ENCODE data around the gene FN1.

Gene FN1

GRCh38 chr2:215382011-215382410, 53.9 kb downstream of the FN1 start:
- no peak for DNase-seq

GRCh38 chr2:215380699-215381098, 55.2 kb downstream of the FN1 start:
- no peak for DNase-seq

- DNase-seq: no peak
Measured at GRCh38 chr2:215379948-215380347, 55.9 kb downstream of the FN1 start.

- DNase-seq: no peak
Measured at GRCh38 chr2:215379039-215379438, 56.8 kb downstream of the FN1 start.

- DNase-seq: no peak
Measured at GRCh38 chr2:215378045-215378444, 57.8 kb downstream of the FN1 start.

GRCh38 chr2:215377283-215377682, 58.6 kb downstream of the FN1 start:
- no peak for DNase-seq

- no peak for DNase-seq
Measured at GRCh38 chr2:215376103-215376780, 59.6 kb downstream of the FN1 start.

- no peak for DNase-seq
Measured at GRCh38 chr2:215375467-215375830, 60.4 kb downstream of the FN1 start.

GRCh38 chr2:215374642-215375466, 61.0 kb downstream of the FN1 start:
- no peak for DNase-seq

- no peak for DNase-seq
Measured at GRCh38 chr2:215374002-215374401, 61.9 kb downstream of the FN1 start.

GRCh38 chr2:215372968-215373649, 62.8 kb downstream of the FN1 start:
- DNase-seq: no peak

- no peak for DNase-seq
Measured at GRCh38 chr2:215371915-215372897, 63.7 kb downstream of the FN1 start.

GRCh38 chr2:215370112-215370965, 65.5 kb downstream of the FN1 start:
- DNase-seq: no peak

- DNase-seq: no peak
Measured at GRCh38 chr2:215369181-215369760, 66.6 kb downstream of the FN1 start.

GRCh38 chr2:215368493-215368809, 67.4 kb downstream of the FN1 start:
- DNase-seq: no peak

GRCh38 chr2:215367662-215368492, 68.0 kb downstream of the FN1 start:
- no peak for DNase-seq

- no peak for DNase-seq
Measured at GRCh38 chr2:215366440-215367032, 69.3 kb downstream of the FN1 start.

GRCh38 chr2:215365184-215365658, 70.6 kb downstream of the FN1 start:
- DNase-seq: no peak

GRCh38 chr2:215364157-215365155, 71.4 kb downstream of the FN1 start:
- no peak for DNase-seq
